OCI-LY7 (cell line): Measurements from ENCODE around the gene IL26. TPM values are rescaled to one million over a fixed set of nuclear protein-coding genes. Genes with fewer than 3 reads are reported as not detected.

Experiments
- BruUV-seq: library from RNA; stranded (reverse); fragments of 400-500 nt; replicated peaks from 2 replicates; lab custom pipeline; 2021; lab: Mats Ljungman, UMichigan
- CTCF ChIA-PET: fragments of 300-600 bp; sonication (Branson Sonifier 250); formaldehyde crosslinking; loops from one replicate; lab custom pipeline; 2022; ENCODE audit warnings: antibody characterized with exemption; ENCODE audit not compliant: unreplicated experiment; lab: Charles Lee
- POLR2A ChIA-PET: fragments of 300-600 bp; sonication (Branson Sonifier 250); formaldehyde crosslinking; loops from one replicate; lab custom pipeline; 2022; ENCODE audit warnings: antibody characterized with exemption; lab: Charles Lee
- DNase-seq: peaks from one replicate; pipeline ENCODE4 v3.0.0-alpha.2; 2015; ENCODE audit warnings: low spot score
- H2AFZ ChIP-seq: fragments of 200-600 bp; sonication (generic), shearing (Covaris generic); 2 replicates; pipeline ENCODE4 v1.6.1; 2014; ENCODE audit warnings: mild to moderate bottlenecking, antibody characterized with exemption, low read length, moderate library complexity
- H3K27ac ChIP-seq: fragments of 200-600 bp; sonication (generic); 2 replicates; pipeline ENCODE4 v1.5.1; 2014; ENCODE audit warnings: mixed run types, low read depth, mild to moderate bottlenecking, moderate library complexity, low read length, inconsistent platforms; ENCODE audit not compliant: poor library complexity, severe bottlenecking
- H3K36me3 ChIP-seq: fragments of 200-600 bp; sonication (generic); 2 replicates; pipeline ENCODE4 v1.6.1; 2014; ENCODE audit warnings: mild to moderate bottlenecking, antibody characterized with exemption, low read length, moderate library complexity, mixed read lengths; ENCODE audit not compliant: insufficient read depth
- H3K4me1 ChIP-seq: fragments of 200-600 bp; sonication (generic); 2 replicates; pipeline ENCODE4 v1.5.1; 2014; ENCODE audit warnings: mild to moderate bottlenecking, low read length; ENCODE audit not compliant: insufficient read depth, poor library complexity, severe bottlenecking
- H3K4me2 ChIP-seq: fragments of 200-600 bp; sonication (generic); 2 replicates; pipeline ENCODE4 v1.6.1; 2014; ENCODE audit warnings: mild to moderate bottlenecking, low read length
- H3K4me3 ChIP-seq: fragments of 200-600 bp; sonication (generic); 2 replicates; pipeline ENCODE4 v1.5.1; 2014; ENCODE audit warnings: mild to moderate bottlenecking, low read depth, low read length; ENCODE audit not compliant: poor library complexity, severe bottlenecking
- H3K79me2 ChIP-seq: fragments of 200-600 bp; sonication (generic); 2 replicates; pipeline ENCODE4 v1.6.1; 2016; ENCODE audit warnings: low read depth, mild to moderate bottlenecking, low read length, moderate library complexity, mixed read lengths; ENCODE audit not compliant: insufficient read depth
- H3K9me2 ChIP-seq: fragments of 200-600 bp; sonication (generic); 2 replicates; pipeline ENCODE4 v1.6.1; 2016; ENCODE audit warnings: mild to moderate bottlenecking, low read length, mixed read lengths; ENCODE audit not compliant: insufficient read depth
- H3K9me3 ChIP-seq: fragments of 200-600 bp; sonication (generic); 2 replicates; pipeline ENCODE4 v1.6.1; 2014; ENCODE audit warnings: mild to moderate bottlenecking, mixed run types, low read length, mixed read lengths
- H4K20me1 ChIP-seq: fragments of 200-600 bp; sonication (generic); 2 replicates; pipeline ENCODE4 v1.6.1; 2014; ENCODE audit warnings: mild to moderate bottlenecking, antibody characterized with exemption, low read length, moderate library complexity, mixed read lengths; ENCODE audit not compliant: insufficient read depth
- EZH2phosphoT487 ChIP-seq: fragments of 200-600 bp; sonication (generic); IDR thresholded peaks from 2 replicates; pipeline ENCODE4 v1.6.1; 2018; ENCODE audit warnings: low read depth, borderline replicate concordance, mild to moderate bottlenecking, mixed run types, antibody characterized with exemption, low read length, moderate library complexity, mixed read lengths
- intact Hi-C: fragments of 100-400 bp; cut with micrococcal nuclease; formaldehyde crosslinking; loops from one replicate; pipeline ENCODE4 v1.10.0; 2022; ENCODE audit not compliant: unreplicated experiment
- total RNA-seq, 2 experiments: library from RNA; depleted of rRNA in 1 of 2; stranded (reverse); fragments of >200 nt in 1 of 2; shearing (Covaris generic) in 1 of 2; gene quantifications; 2 replicates each; pipeline ENCODE4 v1.2.3, GENCODE V29; 2014 to 2022
- TF ChIP-seq, protein P1 (sequence below): fragments of 200-600 bp; sonication (generic); conservative IDR thresholded peaks from 2 replicates; pipeline ENCODE4 v1.5.1; 2014; ENCODE audit warnings: mild to moderate bottlenecking, antibody characterized with exemption, low read length, moderate library complexity, mixed read lengths

IL26 gene
- total RNA-seq, 2 experiments from 2014 or later: not detected

DNA sequence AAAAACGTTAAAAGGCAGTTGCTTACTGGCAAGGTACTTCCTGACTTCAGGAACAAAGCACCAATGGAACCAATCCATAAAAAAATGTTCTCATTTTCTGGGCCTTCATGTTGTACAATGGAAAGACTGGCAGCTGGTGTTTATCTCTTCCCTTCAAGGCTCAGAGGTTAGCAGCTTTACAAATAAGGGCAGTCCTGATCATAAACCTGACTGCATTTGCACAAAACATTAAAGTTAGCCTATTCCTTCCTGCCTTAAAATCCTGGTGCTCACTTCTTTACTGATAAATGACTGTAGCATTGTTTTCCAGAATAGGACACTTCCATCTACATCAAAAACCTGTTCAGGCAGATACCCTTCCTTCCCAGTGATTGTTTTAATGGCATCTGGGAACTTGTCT is 19.2 kb downstream of the IL26 start:
- no peak for DNase-seq
- ChIA-PET CTCF (no interaction called here), POLR2A (no interaction called here)
- no peaks in the 10 kb centered on the region for H3K79me2 ChIP-seq
- intact Hi-C loops: no loop called here
- H3K4me3 ChIP-seq: no peak overlapping the region
- no peak for TF ChIP-seq EZH2phosphoT487
- TF ChIP-seq, protein P1, sequence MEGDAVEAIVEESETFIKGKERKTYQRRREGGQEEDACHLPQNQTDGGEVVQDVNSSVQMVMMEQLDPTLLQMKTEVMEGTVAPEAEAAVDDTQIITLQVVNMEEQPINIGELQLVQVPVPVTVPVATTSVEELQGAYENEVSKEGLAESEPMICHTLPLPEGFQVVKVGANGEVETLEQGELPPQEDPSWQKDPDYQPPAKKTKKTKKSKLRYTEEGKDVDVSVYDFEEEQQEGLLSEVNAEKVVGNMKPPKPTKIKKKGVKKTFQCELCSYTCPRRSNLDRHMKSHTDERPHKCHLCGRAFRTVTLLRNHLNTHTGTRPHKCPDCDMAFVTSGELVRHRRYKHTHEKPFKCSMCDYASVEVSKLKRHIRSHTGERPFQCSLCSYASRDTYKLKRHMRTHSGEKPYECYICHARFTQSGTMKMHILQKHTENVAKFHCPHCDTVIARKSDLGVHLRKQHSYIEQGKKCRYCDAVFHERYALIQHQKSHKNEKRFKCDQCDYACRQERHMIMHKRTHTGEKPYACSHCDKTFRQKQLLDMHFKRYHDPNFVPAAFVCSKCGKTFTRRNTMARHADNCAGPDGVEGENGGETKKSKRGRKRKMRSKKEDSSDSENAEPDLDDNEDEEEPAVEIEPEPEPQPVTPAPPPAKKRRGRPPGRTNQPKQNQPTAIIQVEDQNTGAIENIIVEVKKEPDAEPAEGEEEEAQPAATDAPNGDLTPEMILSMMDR: no peak
- no peaks in the 10 kb centered on the region for H3K36me3 ChIP-seq
- no peaks in the 10 kb centered on the region for H3K9me2 ChIP-seq
- H3K4me2 ChIP-seq: no peak overlapping the region
- H4K20me1 ChIP-seq: no peaks in the 10 kb centered on the region
- H3K4me1 ChIP-seq: no peaks in the 10 kb centered on the region
- no peak overlapping the region for H2AFZ ChIP-seq
- no TSS peak for BruUV-seq
- H3K9me3 ChIP-seq: no peaks in the 10 kb centered on the region
- H3K27ac ChIP-seq: no peak overlapping the region

DNA sequence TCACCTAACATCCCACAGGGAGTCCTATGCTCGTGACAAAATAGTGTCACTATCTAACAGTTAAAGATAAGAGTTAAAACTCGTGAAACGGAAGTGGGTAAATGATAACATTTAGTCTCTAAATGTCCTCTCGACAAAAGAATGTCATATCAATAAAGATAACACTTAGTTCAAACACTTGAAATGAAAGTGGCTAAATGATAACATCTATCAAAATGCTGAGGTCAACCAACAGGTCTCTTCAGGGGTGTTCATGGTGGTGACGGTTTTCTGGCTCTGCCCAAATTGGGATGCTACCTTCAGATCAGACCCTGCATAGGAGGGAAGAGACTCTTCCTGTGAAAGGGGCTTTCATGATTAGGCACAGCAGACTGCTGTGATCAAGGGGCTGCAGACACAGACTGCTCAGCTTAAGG is 22.1 kb downstream of the IL26 start:
- BruUV-seq: no TSS peak
- Histone ChIP-seq H3K4me2 (no peak overlapping the region), H3K79me2 (no peaks in the 10 kb centered on the region), H2AFZ (no peak overlapping the region), H3K9me3 (no peaks in the 10 kb centered on the region), H3K4me3 (no peak overlapping the region), H3K9me2 (no peaks in the 10 kb centered on the region), H4K20me1 (no peaks in the 10 kb centered on the region), H3K36me3 (no peaks in the 10 kb centered on the region), H3K4me1 (no peaks in the 10 kb centered on the region), H3K27ac (no peak overlapping the region)
- TF ChIP-seq, protein P1: no peak
- no peak for TF ChIP-seq EZH2phosphoT487
- DNase-seq: no peak
- ChIA-PET POLR2A (no interaction called here), CTCF (no interaction called here)
- intact Hi-C loops: no loop called here

DNA sequence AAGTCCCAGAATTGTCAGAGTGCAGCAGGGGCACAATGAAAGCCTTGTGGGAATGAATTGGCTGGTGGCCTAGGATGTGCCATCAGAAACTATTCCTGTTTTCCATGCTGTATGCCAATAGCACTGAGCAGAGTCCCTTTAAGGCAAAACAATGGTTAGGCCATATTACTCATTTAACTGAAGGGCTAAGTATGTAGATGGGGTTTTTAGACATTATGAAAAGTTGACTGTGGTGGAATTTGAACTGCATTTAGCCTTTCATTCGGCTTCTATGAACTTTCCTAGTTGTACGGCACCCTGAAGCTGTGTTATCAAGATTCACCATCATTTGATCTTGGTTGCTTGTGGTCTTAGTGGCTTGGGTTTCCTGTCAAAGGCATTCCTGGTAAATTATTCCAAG is 24.8 kb downstream of the IL26 start:
- H3K36me3 ChIP-seq: no peaks in the 10 kb centered on the region
- H3K9me3 ChIP-seq: no peaks in the 10 kb centered on the region
- H3K4me1 ChIP-seq: no peaks in the 10 kb centered on the region
- H3K79me2 ChIP-seq: no peaks in the 10 kb centered on the region
- H4K20me1 ChIP-seq: no peaks in the 10 kb centered on the region
- H3K4me3 ChIP-seq: no peak overlapping the region
- ChIA-PET CTCF (no interaction called here), POLR2A (no interaction called here)
- no peaks in the 10 kb centered on the region for H3K9me2 ChIP-seq
- BruUV-seq: no TSS peak
- intact Hi-C loops: no loop called here
- DNase-seq: no peak
- H3K27ac ChIP-seq: no peak overlapping the region
- H3K4me2 ChIP-seq: no peak overlapping the region
- H2AFZ ChIP-seq: no peak overlapping the region
- TF ChIP-seq, protein P1: no peak
- no peak for TF ChIP-seq EZH2phosphoT487
